H1 (cell line): Measurements from ENCODE around the gene MDK. TPM values are rescaled to one million over a fixed set of nuclear protein-coding genes. Genes with fewer than 3 reads are reported as not detected.

ENCODE experiments used
- CTCF ChIA-PET: fragments of 300-600 bp; sonication (Branson Sonifier 250); formaldehyde crosslinking; loops from one replicate; lab custom pipeline; 2021; ENCODE audit not compliant: partially characterized antibody; lab: Charles Lee
- POLR2A ChIA-PET: fragments of 300-600 bp; sonication (Branson Sonifier 250); formaldehyde crosslinking; loops from one replicate; lab custom pipeline; 2021; ENCODE audit warnings: inconsistent platforms; ENCODE audit not compliant: partially characterized antibody; lab: Charles Lee
- DNase-seq, 2 experiments: peaks; one replicate each; pipeline versions ENCODE4 v3.0.0 to v3.0.0-alpha.2; 2010 to 2022; ENCODE audit warnings: low spot score in 2 of 2, low read depth in 1 of 2, mixed read lengths in 1 of 2
- FAIRE-seq: peaks from 2 replicates; lab custom pipeline; 2011; peaks lifted over from hg19 to GRCh38; lab: Jason Lieb, UNC
- H2AFZ ChIP-seq: 2 replicates; pipeline ENCODE4 v1.8.1; 2012; ENCODE audit warnings: low read length, inconsistent platforms
- H2AK5ac ChIP-seq: 2 replicates; pipeline ENCODE4 v1.6.1; 2013; ENCODE audit warnings: low read depth, low read length
- H2BK120ac ChIP-seq: replicated peaks from 2 replicates; pipeline ENCODE3; 2013; ENCODE audit warnings: low read depth, low read length, inconsistent platforms
- H2BK12ac ChIP-seq: 2 replicates; pipeline ENCODE4 v1.6.1; 2013; ENCODE audit warnings: low read depth, low read length
- H2BK15ac ChIP-seq: 2 replicates; pipeline ENCODE4 v1.6.1; 2013; ENCODE audit warnings: low read length
- H2BK20ac ChIP-seq: 2 replicates; pipeline ENCODE4 v1.6.1; 2013; ENCODE audit warnings: low read length
- H2BK5ac ChIP-seq: 2 replicates; pipeline ENCODE4 v1.6.1; 2013; ENCODE audit warnings: low read depth, low read length
- H3K14ac ChIP-seq: 2 replicates; pipeline ENCODE4 v1.6.1; 2013; ENCODE audit warnings: inconsistent platforms; ENCODE audit not compliant: insufficient read length
- H3K18ac ChIP-seq: 2 replicates; pipeline ENCODE4 v1.6.1; 2013; ENCODE audit warnings: low read length; ENCODE audit errors: extremely low read depth
- H3K23ac ChIP-seq: 2 replicates; pipeline ENCODE4 v1.6.1; 2013; ENCODE audit warnings: inconsistent platforms; ENCODE audit not compliant: insufficient read length
- H3K23me2 ChIP-seq: 2 replicates; pipeline ENCODE4 v1.6.1; 2013; ENCODE audit warnings: low read depth, low read length
- H3K27ac ChIP-seq: 2 replicates; pipeline ENCODE4 v1.6.1; 2011; ENCODE audit warnings: low read depth, low read length, inconsistent platforms
- H3K27me3 ChIP-seq, 4 experiments: replicated peaks in 1 of 4; 1 replicate in 1 of 4; 2 replicates in 3 of 4; pipeline versions ENCODE4 v1.6.1 to v1.8.1; 2011 to 2013; ENCODE audit warnings: low read length in 3 of 4, mild to moderate bottlenecking in 3 of 4, inconsistent platforms in 2 of 4, mixed read lengths in 2 of 4, moderate library complexity in 1 of 4; ENCODE audit not compliant: control insufficient read depth in 3 of 4, insufficient read depth in 3 of 4; ENCODE audit errors: extremely low read depth in 1 of 4
- H3K36me3 ChIP-seq, 4 experiments: 2 replicates each; pipeline versions ENCODE4 v1.6.1 to v1.8.1; 2011 to 2013; ENCODE audit warnings: mild to moderate bottlenecking in 4 of 4, low read length in 3 of 4, moderate library complexity in 2 of 4, control low read depth in 1 of 4, inconsistent platforms in 1 of 4; ENCODE audit not compliant: insufficient read depth in 4 of 4, control insufficient read depth in 2 of 4
- H3K4ac ChIP-seq: replicated peaks from 2 replicates; pipeline ENCODE3; 2013; ENCODE audit warnings: low read length, low read depth, mixed read lengths, inconsistent platforms; ENCODE audit not compliant: insufficient read length
- H3K4me1 ChIP-seq, 4 experiments: replicated peaks in 1 of 4; 1 replicate in 1 of 4; 2 replicates in 3 of 4; pipeline versions ENCODE4 v1.6.1 to v1.8.1; 2011 to 2013; ENCODE audit warnings: low read length in 3 of 4, inconsistent platforms in 2 of 4, mixed read lengths in 1 of 4; ENCODE audit not compliant: insufficient read depth in 4 of 4, control insufficient read depth in 3 of 4
- H3K4me2 ChIP-seq, 2 experiments: 2 replicates each; pipeline versions ENCODE4 v1.6.1 to v1.8.1; 2011 to 2013; ENCODE audit warnings: low read depth in 2 of 2, low read length in 2 of 2, control low read depth in 1 of 2, inconsistent platforms in 1 of 2, mild to moderate bottlenecking in 1 of 2; ENCODE audit not compliant: insufficient read depth in 1 of 2
- H3K4me3 ChIP-seq, 4 experiments: fragments of 200-600, 300-600 bp in 1 of 4; sonication (generic), shearing (Covaris generic), sonication (Bioruptor Twin) in 1 of 4; 2 replicates each; pipeline versions ENCODE4 v1.5.1 to v1.8.1; 2011 to 2016; ENCODE audit warnings: low read length in 4 of 4, low read depth in 3 of 4, control low read depth in 2 of 4, inconsistent platforms in 2 of 4, mild to moderate bottlenecking in 2 of 4, mixed read lengths in 1 of 4, moderate library complexity in 1 of 4; ENCODE audit not compliant: insufficient read depth in 2 of 4; ENCODE audit errors: extremely low read depth in 1 of 4
- H3K56ac ChIP-seq: replicated peaks from 2 replicates; pipeline ENCODE3; 2013; ENCODE audit warnings: low read depth, mild to moderate bottlenecking, mixed read lengths, low read length, inconsistent platforms; ENCODE audit not compliant: insufficient read length
- H3K79me1 ChIP-seq: 2 replicates; pipeline ENCODE4 v1.6.1; 2013; ENCODE audit warnings: low read depth, low read length, control low read depth
- H3K79me2 ChIP-seq, 2 experiments: 2 replicates each; pipeline versions ENCODE4 v1.6.1 to v1.8.1; 2012 to 2013; ENCODE audit warnings: low read length in 2 of 2, mild to moderate bottlenecking in 2 of 2, inconsistent platforms in 1 of 2; ENCODE audit not compliant: insufficient read depth in 2 of 2, control insufficient read depth in 1 of 2
- H3K9ac ChIP-seq, 4 experiments: replicated peaks in 1 of 4; 1 replicate in 1 of 4; 2 replicates in 3 of 4; pipeline versions ENCODE4 v1.6.1 to v1.8.1; 2011 to 2013; ENCODE audit warnings: low read depth in 3 of 4, low read length in 3 of 4, control low read depth in 2 of 4, mild to moderate bottlenecking in 2 of 4, moderate library complexity in 2 of 4, inconsistent platforms in 1 of 4; ENCODE audit errors: extremely low read depth in 1 of 4
- H3K9me3 ChIP-seq, 2 experiments: 2 replicates each; pipeline versions ENCODE4 v1.6.1 to v1.8.1; 2012 to 2013; ENCODE audit warnings: mild to moderate bottlenecking in 2 of 2, moderate library complexity in 2 of 2, control low read depth in 1 of 2, inconsistent platforms in 1 of 2, low read depth in 1 of 2, low read length in 1 of 2, mixed read lengths in 1 of 2; ENCODE audit not compliant: insufficient read depth in 2 of 2
- H4K20me1 ChIP-seq, 2 experiments: replicated peaks in 1 of 2; 2 replicates each; pipeline versions ENCODE3 to v1.8.1; 2011 to 2013; ENCODE audit warnings: inconsistent platforms in 2 of 2, low read length in 2 of 2, mild to moderate bottlenecking in 1 of 2; ENCODE audit not compliant: insufficient read depth in 2 of 2, control insufficient read depth in 1 of 2
- H4K5ac ChIP-seq: 2 replicates; pipeline ENCODE4 v1.6.1; 2013; ENCODE audit warnings: low read length, low read depth, mixed read lengths, inconsistent platforms; ENCODE audit not compliant: insufficient read length
- H4K8ac ChIP-seq: 2 replicates; pipeline ENCODE4 v1.8.0; 2013; ENCODE audit warnings: mild to moderate bottlenecking, moderate library complexity, low read length, inconsistent platforms; ENCODE audit not compliant: insufficient read depth; ENCODE audit errors: extremely low read depth
- H4K91ac ChIP-seq: replicated peaks from 2 replicates; pipeline ENCODE3; 2013; ENCODE audit warnings: low read length, mixed read lengths, inconsistent platforms; ENCODE audit not compliant: insufficient read length
- CEBPB ChIP-seq: IDR thresholded peaks from 2 replicates; pipeline ENCODE4 v1.6.1; 2012; ENCODE audit warnings: low read depth, low read length
- FOSL1 ChIP-seq: IDR thresholded peaks from 2 replicates; pipeline ENCODE4 v1.6.1; 2011; ENCODE audit warnings: mild to moderate bottlenecking, low read depth, low read length, moderate library complexity; ENCODE audit not compliant: insufficient read depth
- GABPA ChIP-seq: IDR thresholded peaks from 2 replicates; pipeline ENCODE4 v1.6.1; 2011; ENCODE audit warnings: mild to moderate bottlenecking, low read length, moderate library complexity, borderline replicate concordance; ENCODE audit not compliant: insufficient read depth
- KDM1A ChIP-seq: fragments of 200-600, 300-600 bp; sonication (generic); IDR thresholded peaks from 2 replicates; pipeline ENCODE4 v1.7.1; 2016; ENCODE audit warnings: mild to moderate bottlenecking, low read length, borderline replicate concordance
- RBBP5 ChIP-seq: IDR thresholded peaks from 2 replicates; pipeline ENCODE4 v1.7.1; 2012; ENCODE audit warnings: low read depth, mild to moderate bottlenecking, inconsistent platforms, low read length, moderate library complexity, borderline replicate concordance
- SIN3A ChIP-seq, 2 experiments: IDR thresholded peaks in 1 of 2; conservative IDR thresholded peaks in 1 of 2; 2 replicates each; pipeline ENCODE4 v1.6.1; 2011 to 2012; ENCODE audit warnings: low read length in 2 of 2, improper control_type of control experiment in 1 of 2, low read depth in 1 of 2, mild to moderate bottlenecking in 1 of 2
- SP1 ChIP-seq: IDR thresholded peaks from 2 replicates; pipeline ENCODE4 v1.6.1; 2011; ENCODE audit warnings: low read depth, low read length
- SP4 ChIP-seq: IDR thresholded peaks from 2 replicates; pipeline ENCODE4 v1.6.1; 2012; ENCODE audit warnings: low read length, inconsistent platforms
- WGBS, 2 experiments: shearing (Covaris generic) in 1 of 2; methylation state at CpG; one replicate each; pipeline versions ENCODE4 v1.1.6 to v1.1.7; 2013 to 2015; ENCODE audit warnings: low lambda C conversion rate in 2 of 2, mixed read lengths in 2 of 2, inconsistent platforms in 1 of 2, low coverage in 1 of 2, missing lambda C conversion rate in 1 of 2; ENCODE audit not compliant: insufficient replicate concordance in 2 of 2, insufficient coverage in 1 of 2, insufficient read length in 1 of 2; ENCODE audit errors: extremely low coverage in 1 of 2, missing lambda C conversion rate in 1 of 2; 5-methylcytosine and 5-hydroxymethylcytosine counted together
- polyA plus RNA-seq, 7 experiments: library from polyadenylated mRNA; depleted of rRNA in 3 of 7; stranded (reverse) in 5 of 7; unstranded in 2 of 7; fragments of >200 nt in 5 of 7; fragments of 200-250 nt in 2 of 7; gene quantifications; 1 replicate in 5 of 7; 2 replicates in 1 of 7; 4 replicates in 1 of 7; pipeline versions ENCODE4 v1.2.1 to v1.2.3, GENCODE V29; 2011 to 2013; ENCODE audit warnings: missing spikeins in 2 of 7, mixed read lengths in 2 of 7
- total RNA-seq: library from RNA; stranded (reverse); fragmentation: NEBNext Ultra II Directional; extraction: Animal tissue kit (Norgen Biotek cat#: 25700); gene quantifications from 2 replicates; pipeline ENCODE4 v1.2.1, GENCODE V29; 2021
- TF ChIP-seq, protein P1 (sequence below): IDR thresholded peaks from 2 replicates; pipeline ENCODE4 v1.6.1; 2012; ENCODE audit warnings: inconsistent platforms

The MDK gene
- total and polyA plus RNA-seq, 2 of the 8 experiments (the other 6 are each of a cell fraction or from before 2014, with no cell fraction given), result 309 to 606 TPM

DNA sequence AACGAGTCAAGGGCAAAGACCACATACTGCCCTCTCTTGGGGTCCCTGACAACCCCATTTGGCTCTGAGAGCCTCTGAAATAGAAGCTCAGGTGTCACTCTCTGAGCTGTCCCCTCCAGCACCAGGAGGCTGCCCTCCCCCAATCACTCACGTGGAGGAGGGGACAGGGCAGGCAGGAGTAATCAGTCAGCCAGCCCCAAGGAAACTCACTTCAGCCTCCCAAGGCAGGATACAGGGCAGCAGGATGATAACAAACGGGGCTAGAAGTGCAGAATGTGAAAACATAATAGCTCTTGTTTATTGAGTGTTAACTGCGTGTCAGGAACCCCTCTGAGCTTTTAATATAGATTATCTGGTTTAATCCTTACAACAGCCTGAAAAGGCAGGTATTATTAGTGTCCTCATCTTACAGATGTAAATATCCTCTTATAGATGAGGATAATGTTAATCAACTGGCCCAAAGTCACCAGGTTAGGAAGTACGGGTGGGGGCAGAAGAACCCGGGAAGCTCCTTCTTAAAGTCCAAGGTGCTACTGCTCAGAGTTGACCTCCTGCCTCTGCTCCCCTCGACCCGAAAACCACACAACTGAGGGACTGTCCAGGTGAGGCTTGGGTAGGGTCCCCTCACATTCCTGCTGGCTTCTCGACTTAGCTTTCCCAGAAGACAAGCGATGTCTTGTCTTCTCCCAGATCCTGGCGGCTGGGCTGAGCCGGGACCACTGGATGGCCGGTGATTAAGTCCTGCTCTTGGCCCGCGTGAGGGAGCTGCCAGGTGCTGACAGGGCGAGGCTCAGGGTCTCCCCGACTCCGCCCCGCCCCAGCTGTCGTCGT lies 7.4 kb downstream of the MDK start:
- Histone ChIP-seq H2BK120ac (no peak overlapping the region), H3K4me2 (peak overlapping the region; percentile 69 to 95), H3K14ac (no peak overlapping the region), H2AFZ (no peak overlapping the region), H4K91ac (no peak overlapping the region), H4K20me1 (peaks cover 1 to 15% of the 10 kb centered on the region in 2 experiments), H3K56ac (no peak overlapping the region), H2BK12ac (0 out of 2 replicates have a peak overlapping the region, but pooled peaks have one; percentile 17), H3K79me1 (no peaks in the 10 kb centered on the region), H2BK15ac (no peak overlapping the region), H3K23me2 (peaks cover 30% of the 10 kb centered on the region), H3K4ac (no peak overlapping the region), H3K9me3 (no peaks in the 10 kb centered on the region; a peak in 1 of 4 replicates), H3K27ac (no peak overlapping the region), H3K36me3 (no peaks in the 10 kb centered on the region; a peak in 1 of 8 replicates), H2BK20ac (no peak overlapping the region), H3K23ac (no peak overlapping the region), H4K5ac (no peak overlapping the region), H3K4me3 (peak overlapping the region in 3 of 4 experiments; percentile 22 to 62 (median 34); a peak in 6 of 8 replicates), H3K27me3 (peaks cover 19 to 49% (median 40%) of the 10 kb centered on the region in 4 experiments), H3K79me2 (no peaks in the 10 kb centered on the region), H3K4me1 (peaks cover 3 to 18% (median 16%) of the 10 kb centered on the region in 4 experiments), H4K8ac (no peak overlapping the region; the same call in 1 of the 2 replicates), H2AK5ac (no peak overlapping the region), H3K18ac (no peak overlapping the region), H3K9ac (no peak overlapping the region; a peak in 1 of 7 replicates), H2BK5ac (0 out of 2 replicates have a peak overlapping the region, but pooled peaks have one; percentile 39)
- WGBS, 2 experiments, result 23% methylated on average over 21 of the region's 21 CpGs; no CpG with 5 or more reads in 1 of the 2 experiments
- CTCF ChIA-PET, result interaction anchor here (0.6 to 7.7 kb wide), 50 partner anchors 10 to 1307 kb away, joined by 3 to 124 read pairs (median 4); partner anchors contain the start of gene MDK
- no peak for DNase-seq
- FAIRE-seq, result no peak
- TF ChIP-seq CEBPB (no peak), SP1 (no peak), GABPA (no peak), SIN3A (conservative IDR thresholded peaks at IDR 0.05 in 1 of 2, IDR thresholded peaks at IDR 0.05 in 1 of 2; ENCODE audit: low read depth in 1 of 2, low read length in 2 of 2) (0 out of 4 replicates have a peak, but pooled peaks of 1 of the 2 experiments have one; percentile 23), SP4 (0 out of 2 replicates have a peak, but pooled peaks have one; percentile 17), KDM1A (no peak), RBBP5 (no peak), FOSL1 (no peak)
- TF ChIP-seq, protein P1, sequence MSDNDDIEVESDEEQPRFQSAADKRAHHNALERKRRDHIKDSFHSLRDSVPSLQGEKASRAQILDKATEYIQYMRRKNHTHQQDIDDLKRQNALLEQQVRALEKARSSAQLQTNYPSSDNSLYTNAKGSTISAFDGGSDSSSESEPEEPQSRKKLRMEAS, result peak; percentile 33; the same call in 1 of the 2 replicates
- POLR2A ChIA-PET, result interaction anchor here (1.0 to 4.9 kb wide), 5 partner anchors 8 to 146 kb away, joined by 3 to 35 read pairs (median 5); partner anchors contain the start of gene MDK
